ENCODE measurements around the gene MBLAC2.

The MBLAC2 gene

DNA sequence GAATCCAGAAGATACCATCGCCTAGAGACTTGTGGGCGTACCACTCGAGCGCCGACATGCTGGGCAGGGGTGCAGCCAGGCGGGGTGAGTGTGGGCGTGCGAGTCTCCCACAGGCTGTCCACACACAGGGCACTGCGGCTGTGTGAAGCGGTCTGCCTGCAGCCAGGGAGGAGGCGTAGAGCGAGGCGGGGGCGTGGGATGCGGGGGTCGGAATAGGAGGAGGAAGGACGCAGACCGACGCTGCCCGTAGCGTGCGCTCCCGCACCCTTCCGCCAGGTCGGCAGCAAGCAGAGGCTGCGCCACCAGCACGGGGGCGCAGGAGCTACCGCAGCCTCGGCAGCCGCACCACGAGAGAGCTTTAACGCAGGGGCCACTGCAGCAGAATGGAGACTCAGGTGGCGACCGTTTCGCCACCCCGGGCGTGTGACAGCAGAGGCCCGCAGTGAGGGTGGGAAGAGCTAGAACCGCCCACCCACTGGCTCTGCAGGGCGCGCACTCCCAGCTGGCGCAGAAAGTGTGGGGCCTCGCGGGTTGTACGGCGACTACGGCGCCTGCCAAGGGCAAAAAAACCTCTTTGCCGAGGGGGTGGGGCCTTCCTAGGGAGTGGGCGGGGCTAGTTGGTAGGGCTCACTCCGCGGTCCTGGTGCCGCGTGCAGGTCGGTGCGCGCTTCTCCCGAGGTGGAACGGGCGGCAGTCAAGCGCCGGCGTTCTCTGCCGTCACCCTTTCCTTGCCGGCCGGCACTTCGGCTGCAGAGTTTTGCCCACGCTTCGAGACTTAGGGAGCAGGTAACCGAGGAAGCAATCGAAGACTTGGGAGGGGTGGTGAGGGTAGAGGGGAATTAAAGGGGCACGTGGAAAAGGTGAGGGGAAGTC lies at the start of gene MBLAC2, which contains the start of gene POLR3G:
Gene MBLAC2 (minus strand): TSS at position 537 of the 873 bp plus-strand sequence. CDS start 479 bp downstream, at position 58.
Gene POLR3G (plus strand): TSS at position 630 of the 873 bp plus-strand sequence. CDS start 10,704 bp downstream, outside the sequence.
- peak; percentile 92 for DNase-seq

GRCh38 chr5:90519081-90519480 lies 44.5 kb upstream of the MBLAC2 start:
- DNase-seq: no peak

DNA sequence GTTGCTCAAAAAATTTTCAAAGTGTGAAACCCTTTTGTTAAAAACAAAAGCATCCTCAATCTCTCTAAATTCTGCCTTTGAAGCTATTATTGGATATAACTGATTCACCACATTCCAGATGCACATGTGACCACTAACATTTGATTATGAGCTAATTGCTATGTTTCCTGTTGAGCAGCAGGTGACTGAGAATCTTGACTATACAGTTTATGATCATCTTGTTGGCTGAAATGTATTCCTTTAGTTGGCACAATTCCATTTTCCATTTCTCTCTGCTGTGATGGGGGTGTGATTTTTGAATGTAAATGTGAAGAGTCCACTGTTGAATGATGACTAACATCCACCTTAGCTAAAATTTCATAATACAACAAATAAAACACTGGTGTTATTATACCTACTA lies 44.1 kb upstream of the MBLAC2 start:
- DNase-seq: no peak

DNA sequence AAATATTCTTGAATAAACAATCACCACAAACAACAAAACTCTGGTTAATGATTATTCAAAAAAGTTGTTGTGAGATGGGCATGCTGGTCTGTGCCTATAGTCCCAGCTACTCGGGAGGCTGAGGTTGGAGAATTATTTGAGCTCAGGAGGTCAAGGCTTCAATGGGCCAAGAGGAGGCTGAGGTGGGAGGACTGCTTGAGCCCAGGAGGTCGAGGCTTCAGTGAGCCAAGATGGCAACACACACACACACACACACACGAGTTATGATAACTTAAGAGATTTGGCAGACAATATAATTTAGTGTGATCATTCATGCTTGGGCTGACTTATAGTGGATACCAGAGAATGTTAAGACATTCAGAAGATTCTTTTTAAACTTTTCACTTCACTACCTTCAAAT lies 39.9 kb upstream of the MBLAC2 start:
- no peak for DNase-seq

GRCh38 chr5:90510438-90510837 lies 35.9 kb upstream of the MBLAC2 start:
- DNase-seq: no peak

GRCh38 chr5:90506221-90506620 lies 31.6 kb upstream of the MBLAC2 start:
- no peak for DNase-seq

DNA sequence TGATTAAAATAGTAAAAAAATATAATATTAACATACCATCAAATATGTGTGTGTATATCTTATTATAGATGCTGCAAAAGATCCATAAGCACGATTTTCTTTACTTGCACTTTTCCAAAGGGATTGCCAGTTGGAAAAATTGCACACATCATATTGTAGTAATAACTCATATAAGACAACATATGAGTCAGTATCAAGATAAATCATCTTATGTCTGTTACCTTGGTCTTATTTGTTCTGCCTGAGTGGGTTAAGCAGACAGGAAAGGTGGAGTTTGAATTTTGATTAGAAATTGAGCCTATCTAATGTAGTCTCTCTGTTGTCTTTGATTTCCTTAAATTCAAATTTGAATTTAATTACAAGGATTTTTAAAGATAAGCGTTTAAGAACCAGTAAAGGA lies 30.2 kb upstream of the MBLAC2 start:
- no peak for DNase-seq

GRCh38 chr5:90503596-90503995 lies 29.0 kb upstream of the MBLAC2 start:
- DNase-seq: no peak

DNA sequence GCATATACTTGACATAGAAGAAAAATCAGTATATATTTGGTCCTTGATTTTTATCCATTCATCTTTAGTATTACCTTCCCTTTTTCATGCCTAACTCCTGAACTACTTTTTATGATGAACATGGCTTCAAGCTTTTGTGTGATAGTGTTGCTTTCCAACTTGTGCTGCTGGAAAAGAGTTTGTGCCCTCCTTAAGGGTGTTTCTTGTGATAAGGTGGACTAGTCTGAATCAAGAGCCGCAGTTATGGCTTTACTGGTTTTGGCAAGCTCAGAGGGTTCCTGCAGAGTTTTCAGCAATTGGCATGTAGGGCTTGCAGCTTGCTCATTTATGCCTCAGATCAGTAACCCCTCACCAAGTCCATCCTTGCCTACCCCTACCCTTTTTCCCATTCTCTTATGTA lies 20.6 kb upstream of the MBLAC2 start:
- no peak for DNase-seq

DNA sequence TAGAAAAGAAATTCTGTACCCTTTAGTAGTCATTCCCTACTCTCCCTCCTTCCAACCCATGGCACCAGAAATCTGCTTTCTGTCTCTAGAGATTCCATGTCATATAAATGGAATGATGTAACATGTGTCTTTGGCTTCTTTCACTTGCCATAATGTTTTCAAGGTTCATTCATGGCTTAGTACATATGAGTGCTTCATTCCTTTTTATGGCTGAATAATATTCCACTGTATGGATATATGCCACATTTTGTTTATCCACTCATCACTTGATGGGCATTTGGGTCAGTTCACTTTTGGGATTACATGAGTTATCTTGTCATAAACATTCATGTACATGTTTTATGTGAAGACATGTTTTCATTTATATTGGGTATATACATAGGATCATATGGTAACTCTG lies 19.5 kb upstream of the MBLAC2 start:
- no peak for DNase-seq

GRCh38 chr5:90488791-90489190 lies 14.2 kb upstream of the MBLAC2 start:
- DNase-seq: no peak

- no peak for DNase-seq
Measured at GRCh38 chr5:90484540-90484939, 10.0 kb upstream of the MBLAC2 start.

- DNase-seq: no peak
Measured at GRCh38 chr5:90483206-90483605, 8.6 kb upstream of the MBLAC2 start.

DNA sequence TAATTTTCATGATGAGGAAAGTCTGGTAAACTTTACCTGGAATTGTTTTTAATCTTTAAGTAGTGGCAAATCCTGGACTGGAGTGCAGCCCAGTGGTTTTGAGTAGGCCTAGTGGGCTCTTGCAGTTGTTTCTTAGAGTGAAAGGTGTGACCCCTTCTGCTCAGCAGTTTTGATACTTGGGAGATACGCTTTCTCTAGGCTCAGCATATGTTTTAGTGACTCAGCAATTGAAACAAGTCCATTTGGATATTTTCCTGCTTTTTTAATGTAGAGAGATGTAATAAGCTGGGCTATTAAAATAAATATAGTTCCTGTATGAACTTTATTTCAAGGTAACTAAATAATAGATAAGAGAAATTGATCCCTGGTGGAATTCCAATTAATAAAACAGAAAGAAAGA lies 6.1 kb upstream of the MBLAC2 start:
- no peak for DNase-seq

DNA sequence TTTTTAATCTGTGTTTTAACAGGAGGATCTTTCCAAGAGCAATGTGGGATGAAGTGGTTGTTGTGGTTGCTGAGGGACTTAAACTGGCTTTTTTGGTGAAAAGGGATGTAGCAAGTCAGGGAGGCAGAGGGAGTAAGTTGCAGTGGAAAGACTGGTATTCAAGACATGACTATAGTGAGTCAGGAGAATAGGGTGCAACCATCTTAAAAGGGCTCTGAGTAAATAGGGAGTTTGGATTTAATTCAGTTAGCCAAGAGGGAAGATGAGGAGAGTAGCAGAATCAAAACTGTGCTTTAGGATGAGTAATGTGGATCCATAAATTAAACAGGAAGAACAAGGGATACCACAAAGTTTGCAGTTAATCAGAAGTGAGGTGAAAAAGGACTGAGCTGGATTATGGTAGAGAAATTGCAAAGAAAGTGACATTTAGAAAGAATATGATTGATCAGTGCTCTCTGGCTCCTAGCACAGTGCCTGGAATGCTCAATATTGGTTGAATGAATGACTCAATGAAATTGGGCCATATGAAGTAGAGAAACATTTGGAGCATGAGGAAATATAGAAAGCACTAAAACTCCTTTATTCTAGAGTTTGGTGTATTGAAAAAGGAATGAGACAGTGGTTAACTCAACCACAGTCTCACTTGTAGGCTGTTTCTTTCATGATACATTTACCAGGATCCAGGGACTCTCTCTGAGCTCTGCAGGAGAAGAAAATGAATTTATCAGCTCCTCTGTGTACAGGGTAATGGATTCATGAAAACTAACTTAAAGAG lies 5.2 kb upstream of the MBLAC2 start:
- no peak for DNase-seq

DNA sequence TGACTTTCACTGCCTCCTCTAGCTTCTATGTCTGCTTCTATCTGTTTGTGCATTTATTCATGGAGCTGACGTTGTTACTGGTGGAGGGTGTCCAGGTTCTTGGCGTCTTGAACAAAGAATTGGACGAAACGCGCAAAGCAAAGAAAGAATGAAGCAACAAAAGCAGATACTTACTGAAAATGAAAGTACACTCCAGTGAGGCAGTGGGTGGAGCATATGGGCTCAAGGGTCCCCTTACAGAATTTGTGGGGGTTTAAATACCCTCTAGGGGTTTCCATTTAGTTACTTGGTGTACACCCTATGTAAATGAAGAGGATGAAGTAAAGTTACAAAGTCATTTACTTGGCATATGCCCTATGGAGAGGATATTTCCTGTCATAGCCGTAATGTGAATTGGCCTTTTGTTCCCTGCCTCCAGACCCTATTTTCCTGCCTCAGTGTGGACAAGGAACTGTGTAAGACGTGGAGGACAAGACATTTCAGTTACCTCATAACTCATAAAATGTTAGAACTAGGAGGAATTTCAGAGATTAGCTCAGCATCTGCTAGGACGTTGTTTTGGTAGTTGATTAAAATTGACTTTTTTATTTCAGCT lies 3.1 kb upstream of the MBLAC2 start:
- DNase-seq: no peak

DNA sequence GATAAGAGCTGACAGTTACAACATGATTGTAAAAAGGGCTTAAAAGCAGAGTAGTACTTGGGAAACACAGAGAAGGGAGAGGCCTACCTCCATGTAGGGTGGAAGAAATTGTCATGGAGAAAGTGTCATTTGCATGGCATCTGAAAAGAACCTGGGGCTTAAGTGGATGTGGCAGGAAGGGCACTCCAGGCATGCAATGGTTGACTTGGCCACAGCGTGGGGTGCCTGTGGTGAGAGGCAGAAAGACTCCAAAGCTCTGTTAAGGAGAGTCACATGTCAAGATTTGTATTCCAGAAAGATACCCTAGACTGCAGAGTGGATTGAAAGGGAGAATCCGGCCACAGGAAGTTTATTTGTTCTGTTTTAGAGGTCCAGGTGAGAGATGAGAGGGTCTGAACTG lies 2.5 kb upstream of the MBLAC2 start:
- no peak for DNase-seq

DNA sequence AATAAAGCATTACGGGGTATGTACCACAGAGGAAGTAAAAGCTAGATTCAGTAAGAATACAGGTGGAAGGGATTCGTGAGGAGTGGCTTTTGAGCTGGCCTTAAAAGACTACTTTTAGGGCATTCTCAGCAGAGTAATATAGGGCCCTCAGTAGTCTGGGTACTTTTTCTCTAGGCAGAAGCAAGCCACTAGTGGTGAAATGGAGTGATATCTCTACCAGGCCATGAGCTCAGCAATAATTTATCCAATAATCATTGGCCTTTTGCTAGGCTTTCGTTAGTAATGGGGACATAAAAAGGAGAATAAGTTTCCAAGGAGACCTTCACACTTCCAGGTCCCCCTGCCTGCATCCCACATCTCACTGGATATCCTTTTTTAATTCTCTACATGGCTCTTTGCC lies 1.8 kb upstream of the MBLAC2 start:
- no peak for DNase-seq

DNA sequence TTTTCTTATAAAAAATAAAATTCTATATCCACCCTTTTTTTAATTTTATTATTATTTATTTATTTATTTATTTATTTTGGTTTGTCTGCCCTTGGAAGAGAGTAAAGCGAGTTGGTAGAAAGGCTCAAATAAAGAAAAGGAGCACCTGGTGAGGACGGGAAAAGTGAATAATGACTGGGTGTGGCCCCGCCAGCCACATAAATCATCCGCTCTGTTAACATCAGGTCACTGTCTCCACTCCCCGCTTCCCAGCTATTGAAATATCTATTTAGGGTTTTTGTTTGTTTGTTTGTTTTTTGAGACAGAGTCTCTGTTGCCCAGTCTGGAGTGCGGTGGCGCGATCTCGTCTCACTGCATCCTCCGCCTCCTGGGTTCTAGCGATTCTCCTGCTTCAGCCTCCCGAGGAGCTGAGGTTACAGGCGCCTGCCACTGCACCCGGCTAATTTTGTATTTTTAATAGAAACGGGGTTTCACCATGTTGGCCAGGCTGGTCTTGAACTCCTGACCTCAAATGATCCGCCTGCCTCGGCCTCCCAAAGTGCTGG lies 937 bp upstream of the MBLAC2 start:
- DNase-seq: no peak

- no peak for DNase-seq
Measured at GRCh38 chr5:90473396-90474234, 956 bp downstream of the MBLAC2 start.

GRCh38 chr5:90472783-90473395 lies 1.7 kb downstream of the MBLAC2 start:
- DNase-seq: no peak

- no peak for DNase-seq
Measured at GRCh38 chr5:90461288-90461687, 13.3 kb downstream of the MBLAC2 start.

Measured in CD4-positive, alpha-beta T cell treated with Interleukin-15 for 1 hour (primary cell).